ENCODE measurements around the gene FAT2.

Gene FAT2, protein sequence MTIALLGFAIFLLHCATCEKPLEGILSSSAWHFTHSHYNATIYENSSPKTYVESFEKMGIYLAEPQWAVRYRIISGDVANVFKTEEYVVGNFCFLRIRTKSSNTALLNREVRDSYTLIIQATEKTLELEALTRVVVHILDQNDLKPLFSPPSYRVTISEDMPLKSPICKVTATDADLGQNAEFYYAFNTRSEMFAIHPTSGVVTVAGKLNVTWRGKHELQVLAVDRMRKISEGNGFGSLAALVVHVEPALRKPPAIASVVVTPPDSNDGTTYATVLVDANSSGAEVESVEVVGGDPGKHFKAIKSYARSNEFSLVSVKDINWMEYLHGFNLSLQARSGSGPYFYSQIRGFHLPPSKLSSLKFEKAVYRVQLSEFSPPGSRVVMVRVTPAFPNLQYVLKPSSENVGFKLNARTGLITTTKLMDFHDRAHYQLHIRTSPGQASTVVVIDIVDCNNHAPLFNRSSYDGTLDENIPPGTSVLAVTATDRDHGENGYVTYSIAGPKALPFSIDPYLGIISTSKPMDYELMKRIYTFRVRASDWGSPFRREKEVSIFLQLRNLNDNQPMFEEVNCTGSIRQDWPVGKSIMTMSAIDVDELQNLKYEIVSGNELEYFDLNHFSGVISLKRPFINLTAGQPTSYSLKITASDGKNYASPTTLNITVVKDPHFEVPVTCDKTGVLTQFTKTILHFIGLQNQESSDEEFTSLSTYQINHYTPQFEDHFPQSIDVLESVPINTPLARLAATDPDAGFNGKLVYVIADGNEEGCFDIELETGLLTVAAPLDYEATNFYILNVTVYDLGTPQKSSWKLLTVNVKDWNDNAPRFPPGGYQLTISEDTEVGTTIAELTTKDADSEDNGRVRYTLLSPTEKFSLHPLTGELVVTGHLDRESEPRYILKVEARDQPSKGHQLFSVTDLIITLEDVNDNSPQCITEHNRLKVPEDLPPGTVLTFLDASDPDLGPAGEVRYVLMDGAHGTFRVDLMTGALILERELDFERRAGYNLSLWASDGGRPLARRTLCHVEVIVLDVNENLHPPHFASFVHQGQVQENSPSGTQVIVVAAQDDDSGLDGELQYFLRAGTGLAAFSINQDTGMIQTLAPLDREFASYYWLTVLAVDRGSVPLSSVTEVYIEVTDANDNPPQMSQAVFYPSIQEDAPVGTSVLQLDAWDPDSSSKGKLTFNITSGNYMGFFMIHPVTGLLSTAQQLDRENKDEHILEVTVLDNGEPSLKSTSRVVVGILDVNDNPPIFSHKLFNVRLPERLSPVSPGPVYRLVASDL (N-terminal part only)

DNA sequence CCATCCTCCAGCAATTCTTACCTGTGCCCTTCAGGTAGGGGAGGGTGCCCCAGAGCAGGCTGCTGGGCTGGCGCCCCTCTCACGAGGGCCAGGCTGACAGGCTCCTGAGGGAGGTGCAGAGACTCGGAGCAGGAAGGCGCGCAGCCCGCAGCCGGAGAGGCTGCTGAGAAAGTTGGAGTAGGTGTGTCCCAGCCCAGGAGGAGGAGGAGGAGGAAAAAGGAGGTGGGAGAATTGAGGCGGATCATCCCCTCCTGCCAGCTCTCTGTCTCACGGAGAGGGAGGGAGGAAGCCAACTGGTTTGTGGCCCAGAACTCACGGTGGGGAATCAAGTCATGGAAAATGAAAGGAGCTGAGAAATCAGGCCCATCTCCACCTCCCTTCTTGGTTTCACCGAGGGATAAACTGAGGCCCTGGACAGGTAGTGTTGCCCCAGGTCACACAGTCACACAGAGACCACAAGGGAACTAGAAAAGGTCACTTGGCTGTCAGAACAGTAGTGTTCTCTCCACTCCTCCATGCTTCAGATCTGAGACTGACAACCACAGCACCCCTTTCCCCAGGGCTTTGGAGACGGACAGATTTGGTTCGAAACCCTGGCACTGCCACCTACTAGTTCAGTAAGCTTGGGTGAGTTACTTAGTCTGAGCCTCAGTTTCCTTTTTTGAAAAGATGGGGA lies at the start of gene FAT2:
FAT2 (minus strand) TSS at position 188 of the 676 bp plus-strand sequence. CDS start 22,400 bp downstream, outside the sequence.
- DNase-seq, result no peak

DNA sequence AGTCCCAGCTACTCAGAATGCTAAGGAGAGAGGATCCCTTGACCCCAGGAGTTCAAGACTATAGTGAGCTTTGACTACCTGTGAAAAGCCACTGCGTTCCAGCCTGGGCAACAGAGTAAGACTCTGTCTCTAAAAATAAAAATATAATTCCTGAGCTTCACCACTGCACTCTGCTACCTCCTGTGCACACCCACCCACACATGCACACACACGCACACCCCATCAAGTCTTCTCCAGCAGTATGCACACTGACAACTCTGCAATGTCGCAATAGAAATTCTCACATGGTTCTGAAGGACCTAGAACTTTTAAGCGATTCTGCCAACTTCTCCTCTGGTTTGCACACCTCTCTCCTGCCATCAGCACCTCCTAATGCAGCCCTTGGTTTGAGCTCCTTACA lies 47.5 kb upstream of the FAT2 start:
- DNase-seq, result no peak

DNA sequence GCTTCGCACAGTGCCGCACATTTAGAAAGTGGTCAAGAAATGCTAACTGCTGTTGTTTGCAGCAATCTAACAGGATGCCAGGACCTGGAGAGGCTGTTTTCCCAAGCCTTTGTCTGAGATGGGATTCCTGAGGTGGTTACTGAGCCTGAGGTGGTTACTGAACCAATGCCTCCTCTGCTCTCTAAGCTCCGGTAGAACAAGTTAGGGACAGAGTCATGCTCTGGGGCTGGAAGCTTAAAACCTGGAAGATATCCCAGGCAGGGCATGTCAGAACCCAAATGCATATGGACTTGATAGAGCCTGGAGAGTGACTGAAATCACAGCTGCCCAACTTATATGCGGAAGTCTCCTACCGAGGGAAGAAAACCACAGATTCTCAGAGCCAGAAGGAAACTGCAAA lies 46.5 kb upstream of the FAT2 start:
- no peak for DNase-seq

DNA sequence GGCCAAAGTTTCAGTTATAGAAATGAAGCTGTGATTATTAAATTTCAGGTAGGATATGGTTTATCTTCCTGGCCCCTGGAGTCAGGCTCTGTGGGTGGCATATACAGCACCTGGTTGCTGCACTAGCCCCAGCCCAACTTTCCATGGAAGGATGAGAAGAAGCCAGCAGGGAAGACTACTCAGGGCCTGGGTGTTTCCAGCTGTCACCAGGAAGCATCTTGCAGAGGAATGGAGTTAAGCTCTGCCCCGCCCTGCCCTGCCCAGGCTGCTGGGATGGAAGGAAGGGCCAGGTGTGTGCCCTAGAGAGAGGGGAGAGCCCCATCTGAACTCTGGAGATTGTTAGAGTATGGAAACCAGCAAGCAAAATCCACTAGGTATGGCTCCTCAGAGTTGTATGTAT lies 42.8 kb upstream of the FAT2 start:
- no peak for DNase-seq

DNA sequence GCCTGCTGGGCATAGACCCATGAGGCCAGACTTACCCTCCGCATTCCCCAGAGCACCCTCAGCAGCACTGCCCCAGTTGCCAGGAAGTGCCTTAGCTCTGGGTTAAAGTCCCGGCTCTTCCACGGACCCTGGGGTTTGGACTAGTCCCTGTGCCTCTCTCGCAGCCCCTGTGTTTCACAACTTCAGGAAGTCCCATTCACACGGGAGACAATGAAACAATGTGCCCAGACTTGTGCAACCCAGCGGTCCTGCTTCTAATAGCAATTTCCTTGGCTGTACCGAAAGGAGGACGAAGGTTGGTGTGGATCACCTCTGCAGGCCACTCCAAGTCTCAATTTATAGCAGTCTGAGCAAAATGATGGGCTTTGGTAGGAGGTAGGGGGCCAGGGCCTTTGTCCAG lies 41.8 kb upstream of the FAT2 start:
- DNase-seq, result no peak

DNA sequence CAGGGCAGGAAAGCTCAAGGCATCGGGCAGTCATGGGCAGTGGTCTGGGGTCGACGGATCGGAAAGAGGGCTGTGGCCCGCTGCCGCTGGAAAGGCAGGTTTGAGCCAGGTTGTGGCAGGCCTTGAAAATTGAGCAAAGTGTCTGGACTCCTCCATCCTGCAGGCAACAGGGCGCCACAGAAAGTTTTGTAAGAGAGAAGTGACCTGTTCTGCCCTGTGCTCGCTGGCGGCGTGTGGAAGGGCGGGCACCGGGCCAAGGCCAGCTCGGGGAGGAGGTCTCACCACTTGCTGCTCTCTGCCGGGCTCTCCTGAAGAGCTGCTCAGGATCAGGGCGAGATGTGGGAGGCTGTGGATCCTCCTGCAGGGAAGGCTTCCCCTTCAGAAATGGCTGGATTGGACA lies 41.4 kb upstream of the FAT2 start:
- DNase-seq, result no peak

DNA sequence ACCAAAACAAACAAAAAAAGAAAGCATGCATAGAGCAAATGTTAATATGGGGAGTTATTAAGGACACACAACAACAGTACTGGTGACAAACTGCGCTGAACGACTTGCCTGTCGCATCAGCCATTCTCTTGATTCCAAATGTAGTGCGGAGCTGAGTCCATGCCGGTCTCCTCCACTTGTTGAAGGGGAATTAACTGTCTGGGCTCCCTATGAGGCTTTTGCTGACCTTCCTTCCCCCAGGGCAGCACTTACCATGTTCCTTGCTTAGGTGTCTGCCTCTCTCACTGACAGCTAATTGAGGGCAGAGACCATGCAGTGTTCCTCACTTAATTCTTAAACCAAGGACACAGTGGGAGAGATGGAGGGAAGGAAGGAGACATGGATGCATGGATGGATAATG lies 40.8 kb upstream of the FAT2 start:
- DNase-seq, result no peak

DNA sequence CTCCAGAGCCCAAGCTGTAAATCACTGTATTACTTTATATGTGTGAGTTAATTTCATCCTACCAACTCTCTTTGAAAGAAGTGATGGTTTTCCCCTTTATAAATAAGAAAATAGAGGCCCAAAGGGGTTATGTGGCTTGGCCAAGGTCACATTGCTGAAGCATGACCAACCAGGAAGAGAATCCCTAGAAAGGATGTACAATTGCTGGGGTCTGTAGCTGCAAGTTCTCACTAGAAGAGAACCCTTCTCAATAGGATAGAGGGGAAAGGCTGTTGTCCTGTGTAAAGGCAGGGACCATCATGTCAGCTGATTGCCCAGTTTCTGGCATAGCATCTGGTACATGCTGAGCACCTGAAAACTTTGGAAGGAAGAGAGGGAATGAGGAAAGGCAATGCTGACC lies 39.0 kb upstream of the FAT2 start:
- DNase-seq, result no peak

DNA sequence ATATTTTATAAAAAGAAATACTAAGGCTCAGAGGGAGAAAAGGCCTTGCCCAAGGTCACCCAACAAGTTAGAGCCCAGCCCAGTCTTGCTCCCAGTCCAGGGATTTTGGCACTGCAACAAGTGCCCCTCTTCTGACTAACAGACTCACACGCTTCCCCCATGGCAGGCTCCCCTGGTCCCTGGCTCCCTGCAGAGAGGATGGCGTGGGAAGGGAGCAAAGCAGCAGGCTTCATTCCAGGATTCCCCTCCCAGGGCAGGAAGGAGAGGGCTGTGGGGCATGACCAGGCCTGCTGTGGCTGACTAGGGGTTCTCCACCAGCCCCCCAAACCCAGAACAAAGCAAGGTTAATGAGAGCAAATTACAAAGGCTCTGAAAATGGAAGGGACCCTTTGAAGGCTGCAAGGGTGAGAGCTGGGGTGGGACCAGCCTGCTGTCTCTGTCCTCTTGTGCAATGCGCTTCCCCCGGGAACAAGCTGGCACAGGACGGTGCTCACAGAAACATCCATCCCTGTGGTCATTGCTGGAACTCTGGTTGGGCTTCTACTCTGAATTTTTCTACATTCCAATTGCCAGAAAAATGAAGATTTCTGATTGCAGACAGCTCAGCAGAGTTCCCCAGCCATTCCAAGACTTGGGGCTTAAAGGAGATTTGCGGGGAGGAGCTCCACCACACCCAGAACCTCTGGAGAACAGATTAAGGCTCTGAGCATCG lies 37.1 kb upstream of the FAT2 start:
- DNase-seq, result no peak

DNA sequence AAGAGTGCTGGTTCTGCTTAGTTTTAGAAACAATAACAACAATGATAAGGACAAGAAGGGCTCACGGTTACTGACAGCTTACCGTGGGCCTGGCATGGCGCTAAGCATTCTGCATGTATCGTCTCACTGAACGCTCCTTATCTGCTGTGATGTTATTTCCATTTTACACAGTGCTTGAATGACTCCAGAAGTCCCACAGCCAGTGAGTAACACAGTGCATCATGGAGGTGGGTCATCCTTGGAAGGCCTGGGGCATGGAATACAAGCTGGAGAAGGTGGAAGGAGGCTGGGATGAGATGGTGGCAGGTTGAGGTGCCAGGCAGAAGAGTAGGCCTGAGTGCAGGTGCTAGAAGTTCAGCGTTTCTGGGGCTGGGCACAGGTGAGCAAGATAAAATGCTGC lies 36.5 kb upstream of the FAT2 start:
- no peak for DNase-seq

DNA sequence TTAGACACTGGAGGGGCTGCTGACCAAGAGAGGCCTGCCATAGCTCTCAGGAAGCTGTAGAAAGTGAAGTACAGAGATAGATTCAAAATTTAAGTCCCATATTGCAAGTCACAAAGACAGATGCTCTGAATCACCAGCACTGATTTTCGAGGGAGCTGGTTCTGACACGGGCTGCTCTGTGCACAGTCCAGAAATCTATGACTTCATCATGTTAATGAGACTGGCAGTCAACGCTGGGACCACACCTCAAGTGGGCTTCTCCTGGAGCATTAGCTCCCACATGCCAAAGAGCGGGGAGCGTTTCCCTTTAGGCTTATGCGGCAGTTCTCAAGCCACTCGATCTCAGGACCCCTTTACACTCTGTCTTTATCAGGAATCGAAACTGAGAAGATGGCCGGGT lies 34.2 kb upstream of the FAT2 start:
- DNase-seq, result no peak

DNA sequence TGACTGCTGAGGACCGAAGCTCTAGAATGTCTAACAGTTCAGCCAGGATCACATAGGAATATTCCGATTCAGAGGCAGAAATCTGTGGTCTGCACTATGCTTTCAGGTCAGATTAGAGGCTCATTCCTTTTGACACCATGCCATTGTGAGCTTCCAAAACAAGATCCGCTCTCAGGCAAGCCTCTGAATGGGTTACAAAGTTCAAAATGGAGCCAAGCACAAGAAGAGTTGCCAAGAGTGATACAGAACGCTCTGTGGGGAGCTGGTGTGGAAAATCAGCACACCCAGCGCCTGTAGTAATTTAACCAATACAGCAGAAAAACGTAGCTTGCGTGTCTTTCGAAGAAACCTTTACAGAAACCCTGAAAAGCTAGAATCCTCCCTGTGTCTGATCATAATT lies 33.3 kb upstream of the FAT2 start:
- DNase-seq, result no peak

DNA sequence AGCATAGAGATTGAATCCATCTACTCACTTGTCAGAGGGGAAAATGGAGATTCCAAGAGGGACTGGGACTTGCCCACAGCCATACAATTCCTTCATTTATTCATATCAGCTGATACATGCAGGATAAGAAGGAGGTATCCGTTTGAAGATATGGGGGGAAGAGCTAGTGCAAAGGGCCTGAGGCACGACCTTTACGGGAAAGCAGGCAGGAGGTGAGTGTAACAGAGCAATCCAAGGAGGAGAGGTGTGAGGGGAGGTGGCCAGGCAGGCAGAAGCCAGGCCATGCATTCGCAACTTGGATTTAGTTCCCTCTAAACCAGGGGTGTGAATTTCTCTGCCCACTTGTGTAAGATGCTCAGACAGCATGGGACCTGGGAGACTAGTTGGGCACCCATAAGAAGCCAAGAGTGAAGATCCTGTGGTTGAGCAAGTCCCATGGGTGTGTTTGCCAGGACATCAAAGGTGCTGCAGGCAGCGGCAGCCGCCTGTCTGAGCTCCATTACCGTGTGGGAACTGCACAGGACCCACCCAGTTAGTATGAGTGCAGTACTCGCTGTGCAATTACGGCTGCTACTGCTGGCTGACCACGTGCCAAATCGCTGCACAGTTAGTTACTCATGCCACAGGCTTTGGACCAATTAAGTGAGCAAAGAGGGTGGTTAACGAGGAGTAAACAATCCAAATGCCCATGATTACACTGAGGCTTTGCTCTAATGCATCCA lies 31.4 kb upstream of the FAT2 start:
- DNase-seq, result no peak

DNA sequence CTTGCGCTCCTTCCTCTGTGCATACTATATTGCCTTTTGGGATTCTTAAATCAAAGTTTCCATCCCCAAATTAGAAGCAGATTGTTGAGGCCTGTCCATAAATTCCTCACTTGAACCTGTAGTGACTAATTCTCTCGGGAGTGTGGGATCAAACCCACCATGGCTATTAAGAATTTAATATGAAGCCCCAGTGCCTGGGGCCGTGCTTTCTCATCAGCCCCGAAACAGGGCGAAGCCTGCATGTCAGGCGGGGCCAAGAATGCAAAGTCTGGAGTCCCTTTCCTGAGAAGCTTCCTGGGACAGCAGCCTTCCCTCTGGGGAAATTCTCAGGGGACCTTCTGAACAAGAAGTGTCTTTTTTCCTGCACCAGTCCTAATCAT lies 29.3 kb upstream of the FAT2 start:
- DNase-seq, result no peak

DNA sequence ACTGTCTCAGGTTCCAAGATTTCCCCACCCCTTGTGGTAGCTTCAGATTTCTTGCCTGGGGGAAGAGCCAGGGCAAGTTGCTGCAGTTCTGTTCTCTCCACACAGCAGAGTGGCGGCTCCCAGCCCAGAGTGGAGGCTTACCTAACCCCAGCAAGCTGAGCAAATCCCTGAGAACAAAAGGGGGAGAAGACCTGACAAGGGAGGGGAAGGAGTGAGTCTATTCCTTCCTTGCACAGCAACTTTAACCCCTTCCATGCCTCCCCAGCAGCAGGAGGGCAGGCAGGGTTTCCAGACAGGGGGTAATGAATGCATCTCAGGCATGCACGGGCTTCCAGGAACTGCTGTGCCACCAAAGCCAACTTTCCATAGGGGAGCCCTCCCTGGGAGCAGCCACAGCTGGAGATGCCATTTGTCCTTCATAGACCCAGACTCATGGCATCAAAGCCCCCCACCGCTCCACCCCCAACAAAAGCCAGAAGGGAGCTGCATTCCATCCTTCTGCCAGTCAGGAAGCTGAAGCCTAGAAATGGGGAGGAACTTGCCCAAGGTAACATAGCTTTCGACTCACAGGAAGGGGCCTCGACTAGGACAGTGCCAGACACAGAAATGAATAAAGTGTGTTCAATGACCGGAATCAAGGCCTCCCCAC lies 28.8 kb upstream of the FAT2 start:
- no peak for DNase-seq

DNA sequence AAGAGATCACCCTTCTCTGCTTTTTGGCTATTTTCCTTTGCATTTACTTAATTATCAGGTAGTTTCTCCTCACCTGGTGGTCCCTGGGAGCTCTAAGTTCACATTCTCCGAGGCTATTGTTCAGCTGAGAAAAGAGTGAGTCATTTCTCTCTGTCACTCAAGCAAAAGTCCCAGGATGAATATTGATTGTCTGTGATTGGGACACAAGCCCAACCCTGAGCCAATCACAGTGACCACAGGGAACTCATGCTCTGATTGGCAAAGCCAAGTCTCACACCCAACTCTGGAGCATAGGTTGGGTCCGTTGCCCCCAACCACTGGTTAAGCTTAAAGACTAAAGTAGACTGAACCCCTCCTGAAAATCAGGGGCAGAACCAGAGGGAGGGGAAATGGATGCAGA lies 27.8 kb upstream of the FAT2 start:
- DNase-seq, result no peak

DNA sequence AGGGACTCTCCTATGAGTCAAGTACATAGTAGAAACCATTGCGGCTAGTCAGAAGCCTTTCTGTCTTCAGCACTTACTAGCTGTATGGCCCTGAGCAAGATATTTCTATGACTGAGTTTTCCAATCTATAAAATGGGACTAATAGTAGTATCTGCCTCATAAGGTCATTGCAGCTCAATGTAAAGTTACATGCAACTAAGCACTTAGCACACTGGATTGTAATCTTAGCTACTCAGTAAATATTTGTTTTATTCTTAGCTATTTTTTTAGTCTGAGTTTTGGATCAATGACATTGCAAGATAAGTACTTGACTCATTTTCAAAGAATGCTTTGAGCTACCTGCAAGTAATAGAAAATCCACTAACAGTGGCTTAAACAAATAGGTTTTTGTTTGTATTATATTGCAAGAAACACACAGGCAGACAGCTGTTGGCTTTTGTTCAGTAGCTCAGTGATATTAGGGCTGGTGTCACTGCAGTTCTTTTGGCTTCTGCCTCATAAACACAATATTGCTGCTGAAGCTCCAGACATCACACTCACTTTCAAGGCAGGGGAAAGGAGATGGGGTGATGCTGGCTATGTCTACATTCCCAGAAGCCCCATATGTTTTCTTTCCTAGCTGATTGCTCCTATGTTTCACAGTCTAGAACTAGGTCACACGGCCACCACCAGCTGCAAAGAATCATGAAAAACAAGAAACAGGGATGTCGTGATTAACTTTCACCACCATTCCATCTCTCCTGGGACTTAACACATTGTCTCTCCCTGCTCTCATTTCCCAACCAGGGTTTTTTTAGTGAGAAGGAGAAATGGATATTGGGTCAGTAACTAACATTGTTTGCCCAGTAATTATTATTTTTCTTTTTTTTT lies 26.9 kb upstream of the FAT2 start:
- no peak for DNase-seq

DNA sequence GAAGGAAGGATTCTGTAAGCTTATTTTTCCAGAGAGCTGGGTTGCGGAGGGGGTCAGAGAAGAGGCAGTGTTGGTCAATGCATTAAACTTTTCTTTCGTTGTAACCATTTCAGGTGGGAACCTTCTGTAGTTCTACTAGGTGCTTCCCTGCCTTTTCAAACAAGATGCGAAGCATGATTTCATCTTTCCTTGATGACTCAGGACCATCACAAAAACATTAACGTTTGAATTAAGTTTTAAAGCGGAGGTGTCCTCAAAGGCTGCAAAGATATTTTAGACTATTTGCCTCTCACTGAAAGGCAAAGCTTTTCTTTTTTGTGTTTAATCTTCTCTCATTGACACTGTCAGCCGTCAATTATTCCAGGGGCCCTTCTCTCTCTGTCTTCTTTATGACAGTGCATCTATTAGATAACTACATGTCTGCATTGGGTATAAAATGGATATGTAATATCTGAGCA lies 26.3 kb upstream of the FAT2 start:
- DNase-seq, result no peak

DNA sequence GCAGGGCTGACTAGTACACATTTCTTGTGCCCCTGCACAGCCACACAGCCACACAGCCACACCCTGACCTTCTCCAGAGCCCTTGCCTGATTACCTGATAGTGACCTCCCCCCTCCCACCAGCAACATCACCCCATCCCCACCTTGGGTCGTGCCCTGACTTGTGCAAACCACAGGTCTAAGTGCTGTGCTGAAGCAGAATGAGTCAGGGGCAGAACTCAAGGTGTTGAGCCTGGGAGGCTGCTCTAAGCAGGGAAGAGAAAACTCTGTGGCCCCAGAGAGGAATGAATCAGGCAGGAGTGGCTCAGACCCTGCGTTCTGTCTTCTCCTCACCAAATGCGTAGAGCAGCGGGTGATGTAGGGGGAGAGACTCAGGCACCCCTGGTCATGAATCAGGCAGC lies 24.3 kb upstream of the FAT2 start:
- DNase-seq, result no peak

DNA sequence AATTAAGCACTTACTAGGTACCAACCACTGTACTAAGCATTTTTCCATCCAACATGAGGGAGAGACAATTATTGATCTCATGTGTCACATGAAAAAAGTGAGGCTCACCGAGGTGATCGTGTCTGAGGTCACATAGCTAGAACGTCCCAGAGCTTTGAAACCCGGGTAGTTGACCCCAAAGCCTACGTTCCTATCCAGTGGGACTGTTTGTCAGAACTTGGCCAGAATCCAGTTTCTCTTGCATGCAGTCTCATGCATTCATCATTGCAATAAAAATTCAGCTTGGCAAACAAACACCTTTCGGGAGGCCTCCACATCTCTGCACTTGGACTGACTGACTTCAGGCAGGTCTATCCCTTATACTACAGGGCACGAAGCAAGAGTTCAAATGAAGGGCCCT lies 23.4 kb upstream of the FAT2 start:
- no peak for DNase-seq
